GM12878 (cell line): ENCODE results near the gene ZNF837. TPM values are rescaled to one million over a fixed set of nuclear protein-coding genes. Genes with fewer than 3 reads are reported as not detected.

Source experiments
- ATAC-seq: fragments of 200-7000 bp; cut with Tn5 transposase; 3 replicates; pipeline ENCODE4 v1.9.1; 2020; ENCODE audit warnings: mild to moderate bottlenecking, moderate library complexity
- BruUV-seq: library from RNA; stranded (reverse); fragments of 400-500 nt; replicated peaks from 2 replicates; lab custom pipeline; 2021; lab: Mats Ljungman, UMichigan
- CTCF ChIA-PET: fragments of 300-600 bp; sonication (Branson Sonifier 250); formaldehyde crosslinking; extraction: SDS; loops from one replicate; lab custom pipeline; 2021; ENCODE audit warnings: inconsistent platforms; lab: Yijun Ruan, JAX
- POLR2A ChIA-PET: fragments of 350-600 bp; formaldehyde crosslinking; extraction: SDS; loops from one replicate; lab custom pipeline; 2021; ENCODE audit warnings: inconsistent platforms; lab: Charles Lee
- RAD21 ChIA-PET: fragments of 300-600 bp; sonication (Branson Sonifier 250); formaldehyde crosslinking; loops from one replicate; lab custom pipeline; 2023; ENCODE audit warnings: antibody characterized with exemption; ENCODE audit not compliant: unreplicated experiment; lab: Charles Lee
- SMC1A ChIA-PET: fragments of 300-600 bp; sonication (Branson Sonifier 250); formaldehyde crosslinking; loops from one replicate; lab custom pipeline; 2023; ENCODE audit not compliant: unreplicated experiment, uncharacterized antibody; lab: Charles Lee
- DNase-seq: peaks from one replicate; pipeline ENCODE4 v3.0.0-alpha.2; 2011; ENCODE audit warnings: low read depth, low spot score
- FAIRE-seq: peaks from 3 replicates; lab custom pipeline; 2011; peaks lifted over from hg19 to GRCh38; lab: Jason Lieb, UNC
- H2AFZ ChIP-seq: 2 replicates; pipeline ENCODE4 v1.6.0; 2011; ENCODE audit warnings: low read depth, low read length, control low read depth; ENCODE audit not compliant: control insufficient read depth
- H3K27ac ChIP-seq: 2 replicates; pipeline ENCODE4 v1.5.1; 2011; ENCODE audit warnings: control low read depth; ENCODE audit not compliant: control insufficient read depth, insufficient read depth
- H3K27me3 ChIP-seq, 2 experiments: replicated peaks in 1 of 2; 2 replicates each; pipeline versions ENCODE4 v1.6.0 to v1.6.1; 2011; ENCODE audit warnings: low read length in 1 of 2; ENCODE audit not compliant: control insufficient read depth in 2 of 2, insufficient read depth in 2 of 2
- H3K36me3 ChIP-seq, 2 experiments: 2 replicates each; pipeline ENCODE4 v1.5.1; 2011; ENCODE audit warnings: low read length in 1 of 2; ENCODE audit not compliant: control insufficient read depth in 2 of 2, insufficient read depth in 2 of 2
- H3K4me1 ChIP-seq: 2 replicates; pipeline ENCODE4 v1.6.1; 2011; ENCODE audit warnings: mild to moderate bottlenecking, low read length, moderate library complexity, mixed read lengths; ENCODE audit not compliant: control insufficient read depth, insufficient read depth
- H3K4me2 ChIP-seq: 2 replicates; pipeline ENCODE4 v1.6.0; 2011; ENCODE audit warnings: control low read depth; ENCODE audit not compliant: control insufficient read depth, insufficient read depth
- H3K4me3 ChIP-seq: fragments of 200-600 bp; sonication (generic); 2 replicates; pipeline ENCODE4 v1.5.1; 2016
- H3K79me2 ChIP-seq: 2 replicates; pipeline ENCODE4 v1.6.0; 2011; ENCODE audit warnings: low read length; ENCODE audit not compliant: control insufficient read depth, insufficient read depth
- H3K9ac ChIP-seq: 2 replicates; pipeline ENCODE4 v1.8.0; 2011; ENCODE audit warnings: low read length, control low read depth, mixed read lengths; ENCODE audit not compliant: control insufficient read depth, insufficient read depth
- H3K9me3 ChIP-seq: replicated peaks from 3 replicates; pipeline ENCODE4 v1.5.1; 2011; ENCODE audit warnings: mild to moderate bottlenecking, low read length; ENCODE audit not compliant: control insufficient read depth, insufficient read depth
- H4K20me1 ChIP-seq: 2 replicates; pipeline ENCODE4 v1.6.0; 2011; ENCODE audit not compliant: control insufficient read depth, insufficient read depth
- E2F8 ChIP-seq: fragments of 450-650 bp; IDR thresholded peaks from 2 replicates; pipeline ENCODE4 v1.6.1; 2018; ENCODE audit warnings: mild to moderate bottlenecking, low read depth, moderate library complexity; ENCODE audit not compliant: partially characterized antibody
- E4F1 ChIP-seq: fragments of 450-650 bp; IDR thresholded peaks from 2 replicates; pipeline ENCODE4 v1.6.1; 2018; ENCODE audit warnings: borderline replicate concordance, mild to moderate bottlenecking; ENCODE audit not compliant: partially characterized antibody
- MTA3 ChIP-seq: IDR thresholded peaks from 2 replicates; pipeline ENCODE4 v1.6.1; 2012; ENCODE audit warnings: low read length, inconsistent platforms, borderline replicate concordance
- WGBS: methylation state at CpG from one replicate; pipeline ENCODE4 v1.1.6; 2016; ENCODE audit warnings: low lambda C conversion rate; ENCODE audit not compliant: insufficient replicate concordance, insufficient coverage; ENCODE audit errors: missing lambda C conversion rate; 5-methylcytosine and 5-hydroxymethylcytosine counted together
- in situ Hi-C: fragments of 300-500 bp; cut with MboI; formaldehyde crosslinking; loops from 9 replicates; pipeline ENCODE4 v1.14.3; 2018; ENCODE audit warnings: mixed read lengths
- intact Hi-C: fragments of 100-400 bp; cut with micrococcal nuclease; formaldehyde crosslinking; loops from one replicate; pipeline ENCODE4 v1.14.2; 2022; ENCODE audit not compliant: unreplicated experiment
- polyA plus RNA-seq, 11 experiments: library from polyadenylated mRNA; depleted of rRNA in 4 of 11; unstranded in 6 of 11; stranded (reverse) in 5 of 11; fragments of >200 nt; fragmentation: Nextera tagmentation in 4 of 11; fragmentation: Illumina TruSeq in 1 of 11; extraction: Ambion mirVana in 4 of 11; extraction: Trizol in 1 of 11; gene quantifications; 1 replicate in 1 of 11; 2 replicates in 10 of 11; pipeline versions ENCODE4 v1.2.1 to v1.2.3, GENCODE V29; 2011 to 2016; ENCODE audit warnings: inconsistent platforms in 2 of 11, missing spikeins in 2 of 11, low read depth in 1 of 11
- total RNA-seq, 4 experiments: library from RNA; depleted of rRNA in 3 of 4; stranded (reverse); fragments of >200 nt in 3 of 4; fragmentation: Illumina TruSeq in 1 of 4; extraction: Trizol in 1 of 4; gene quantifications; 2 replicates each; pipeline versions ENCODE4 v1.2.1 to v1.2.3, GENCODE V29; 2013 to 2021

Gene ZNF837
- total and polyA plus RNA-seq, 10 of the 15 experiments (the other 5 are each of a cell fraction or from before 2014, with no cell fraction given) = 0.07 to 2.9 (median 2.0) TPM; not detected in 2

- FAIRE-seq = no peak
- CTCF ChIA-PET = no interaction called here
Measured at GRCh38 chr19:58428617-58429016, 47.8 kb upstream of the ZNF837 start.

More at GRCh38 chr19:58428617-58429016, 47.8 kb upstream of the ZNF837 start:
- Histone ChIP-seq H3K79me2 (no peaks in the 10 kb centered on the region), H4K20me1 (no peaks in the 10 kb centered on the region), H3K27ac (no peak overlapping the region), H3K4me1 (no peaks in the 10 kb centered on the region), H3K4me2 (no peak overlapping the region), H2AFZ (no peak overlapping the region), H3K4me3 (no peak overlapping the region), H3K9ac (no peak overlapping the region), H3K36me3 (no peaks in the 10 kb centered on the region), H3K9me3 (peaks cover 29% of the 10 kb centered on the region), H3K27me3 (no peaks in the 10 kb centered on the region)
- WGBS = 56% methylated on average over 1 of the region's 1 CpG
- ChIA-PET RAD21 (no interaction called here), SMC1A (no interaction called here), POLR2A (no interaction called here)
- DNase-seq (no peak), ATAC-seq (no peak)
- in situ Hi-C loops = no loop called here
- intact Hi-C loops = no loop called here
- TF ChIP-seq MTA3 = no peak
- TF ChIP-seq E2F8 = no peak
- TF ChIP-seq E4F1 = no peak
- no TSS peak for BruUV-seq
